Mesendoderm (in vitro differentiated cells): ENCODE measurements around the gene RXFP4.

Experiments used
- DNase-seq: peaks from one replicate; pipeline ENCODE4 v3.0.0; 2013
- H2AK5ac ChIP-seq: 2 replicates; pipeline ENCODE4 v1.6.1; 2013; ENCODE audit warnings: low read length, inconsistent platforms
- H2BK120ac ChIP-seq: 2 replicates; pipeline ENCODE4 v1.6.1; 2013; ENCODE audit warnings: low read depth, mild to moderate bottlenecking, low read length, moderate library complexity, mixed read lengths
- H2BK15ac ChIP-seq: replicated peaks from 2 replicates; pipeline ENCODE4 v1.6.1; 2013; ENCODE audit warnings: low read depth, mild to moderate bottlenecking, moderate library complexity
- H2BK5ac ChIP-seq: 2 replicates; pipeline ENCODE4 v1.6.1; 2013; ENCODE audit warnings: low read length, inconsistent platforms
- H3K18ac ChIP-seq: 2 replicates; pipeline ENCODE4 v1.6.1; 2013; ENCODE audit warnings: mild to moderate bottlenecking, low read length, mixed read lengths
- H3K23ac ChIP-seq: one replicate; pipeline ENCODE4 v1.6.1; 2013; ENCODE audit warnings: low read length
- H3K27ac ChIP-seq: 2 replicates; pipeline ENCODE4 v1.5.1; 2013; ENCODE audit warnings: low read depth, mild to moderate bottlenecking, inconsistent platforms, low read length, moderate library complexity
- H3K27me3 ChIP-seq: 2 replicates; pipeline ENCODE4 v1.6.1; 2013; ENCODE audit warnings: low read length, control low read depth, mild to moderate bottlenecking, inconsistent platforms; ENCODE audit not compliant: insufficient read depth, poor library complexity
- H3K36me3 ChIP-seq: 2 replicates; pipeline ENCODE4 v1.6.1; 2013; ENCODE audit warnings: low read length, inconsistent platforms; ENCODE audit not compliant: control insufficient read depth, insufficient read depth
- H3K4ac ChIP-seq: one replicate; pipeline ENCODE4 v1.6.1; 2013; ENCODE audit warnings: low read depth, mild to moderate bottlenecking, low read length, moderate library complexity
- H3K4me1 ChIP-seq: 2 replicates; pipeline ENCODE4 v1.6.1; 2013; ENCODE audit warnings: low read depth, low read length, inconsistent platforms; ENCODE audit not compliant: control insufficient read depth
- H3K4me2 ChIP-seq: 2 replicates; pipeline ENCODE4 v1.6.1; 2013; ENCODE audit warnings: low read length
- H3K4me3 ChIP-seq: 2 replicates; pipeline ENCODE4 v1.5.1; 2013; ENCODE audit warnings: mild to moderate bottlenecking, low read length
- H3K56ac ChIP-seq: one replicate; pipeline ENCODE4 v1.6.1; 2013; ENCODE audit warnings: low read length
- H3K79me1 ChIP-seq: 2 replicates; pipeline ENCODE4 v1.6.1; 2013; ENCODE audit warnings: low read length, inconsistent platforms
- H3K79me2 ChIP-seq: 2 replicates; pipeline ENCODE4 v1.6.1; 2013; ENCODE audit warnings: mild to moderate bottlenecking, low read length; ENCODE audit not compliant: control insufficient read depth, insufficient read depth
- H3K9ac ChIP-seq: 2 replicates; pipeline ENCODE4 v1.6.1; 2013; ENCODE audit warnings: low read length, inconsistent platforms
- H4K5ac ChIP-seq: one replicate; pipeline ENCODE4 v1.6.1; 2013; ENCODE audit warnings: low read length
- H4K8ac ChIP-seq: one replicate; pipeline ENCODE4 v1.6.1; 2013; ENCODE audit warnings: low read depth, mild to moderate bottlenecking, control low read depth, low read length, moderate library complexity
- WGBS: extraction: QIAGEN DNeasy Blood & Tissue Kit; methylation state at CpG from one replicate; pipeline ENCODE4 v1.1.7; 2013; ENCODE audit warnings: low lambda C conversion rate, missing lambda C conversion rate; ENCODE audit not compliant: insufficient coverage; ENCODE audit errors: extremely low coverage; 5-methylcytosine and 5-hydroxymethylcytosine counted together

The RXFP4 gene

GRCh38 chr1:155897746-155898145 is 43.7 kb upstream of the RXFP4 start:
- no CpG with 5 or more reads among the region's 1 CpG for WGBS
- H2AK5ac ChIP-seq, result no peak overlapping the region
- no peak overlapping the region for H2BK15ac ChIP-seq
- no peak overlapping the region for H2BK120ac ChIP-seq
- no peak overlapping the region for H3K4ac ChIP-seq
- no peaks in the 10 kb centered on the region for H3K79me2 ChIP-seq
- no peak overlapping the region for H4K5ac ChIP-seq
- H3K9ac ChIP-seq, result no peak overlapping the region
- no peaks in the 10 kb centered on the region for H3K79me1 ChIP-seq
- no peak overlapping the region for H4K8ac ChIP-seq
- H3K4me2 ChIP-seq, result no peak overlapping the region
- no peak overlapping the region for H3K23ac ChIP-seq
- DNase-seq, result no peak
- H3K56ac ChIP-seq, result no peak overlapping the region
- H3K18ac ChIP-seq, result no peak overlapping the region
- no peak overlapping the region for H2BK5ac ChIP-seq
- no peak overlapping the region for H3K27ac ChIP-seq
- no peak overlapping the region for H3K4me3 ChIP-seq
- H3K36me3 ChIP-seq, result peaks cover 12% of the 10 kb centered on the region
- no peaks in the 10 kb centered on the region for H3K27me3 ChIP-seq
- no peaks in the 10 kb centered on the region for H3K4me1 ChIP-seq

GRCh38 chr1:155898888-155899287 is 42.5 kb upstream of the RXFP4 start:
- no peaks in the 10 kb centered on the region for H3K4me1 ChIP-seq
- DNase-seq, result no peak
- no peak overlapping the region for H3K4me3 ChIP-seq
- no peak overlapping the region for H2AK5ac ChIP-seq
- H3K18ac ChIP-seq, result no peak overlapping the region
- no peak overlapping the region for H3K9ac ChIP-seq
- no peak overlapping the region for H3K23ac ChIP-seq
- no peaks in the 10 kb centered on the region for H3K27me3 ChIP-seq
- no peak overlapping the region for H3K4ac ChIP-seq
- WGBS, result no CpG with 5 or more reads among the region's 2 CpGs
- no peak overlapping the region for H3K4me2 ChIP-seq
- H3K27ac ChIP-seq, result no peak overlapping the region
- H2BK5ac ChIP-seq, result no peak overlapping the region
- no peak overlapping the region for H4K5ac ChIP-seq
- H3K79me2 ChIP-seq, result no peaks in the 10 kb centered on the region
- no peak overlapping the region for H2BK120ac ChIP-seq
- H2BK15ac ChIP-seq, result no peak overlapping the region
- H3K56ac ChIP-seq, result no peak overlapping the region
- no peaks in the 10 kb centered on the region for H3K79me1 ChIP-seq
- H3K36me3 ChIP-seq, result peaks cover 15% of the 10 kb centered on the region
- H4K8ac ChIP-seq, result no peak overlapping the region

GRCh38 chr1:155899683-155900082 is 41.8 kb upstream of the RXFP4 start:
- Histone ChIP-seq H2BK5ac (no peak overlapping the region), H4K5ac (no peak overlapping the region), H3K4me2 (no peak overlapping the region), H2BK120ac (no peak overlapping the region), H3K36me3 (peaks cover 22% of the 10 kb centered on the region), H3K56ac (no peak overlapping the region), H3K79me2 (no peaks in the 10 kb centered on the region), H3K4me1 (no peaks in the 10 kb centered on the region), H2AK5ac (no peak overlapping the region), H3K4ac (no peak overlapping the region), H4K8ac (no peak overlapping the region), H3K27ac (no peak overlapping the region), H3K27me3 (no peaks in the 10 kb centered on the region), H3K18ac (no peak overlapping the region), H3K4me3 (no peak overlapping the region), H3K79me1 (no peaks in the 10 kb centered on the region), H3K9ac (no peak overlapping the region), H2BK15ac (no peak overlapping the region), H3K23ac (no peak overlapping the region)
- no CpG with 5 or more reads among the region's 2 CpGs for WGBS
- no peak for DNase-seq

- DNase-seq, result no peak
- WGBS, result no CpG with 5 or more reads among the region's 4 CpGs
Measured at GRCh38 chr1:155900161-155900560, 41.3 kb upstream of the RXFP4 start.

GRCh38 chr1:155904261-155904660 is 37.2 kb upstream of the RXFP4 start:
- H3K4me3 ChIP-seq, result no peak overlapping the region
- no peak overlapping the region for H3K23ac ChIP-seq
- no CpG with 5 or more reads among the region's 12 CpGs for WGBS
- H3K27ac ChIP-seq, result no peak overlapping the region
- no peak overlapping the region for H2AK5ac ChIP-seq
- no peak overlapping the region for H3K18ac ChIP-seq
- H4K8ac ChIP-seq, result no peak overlapping the region
- no peaks in the 10 kb centered on the region for H3K4me1 ChIP-seq
- no peak overlapping the region for H2BK15ac ChIP-seq
- no peaks in the 10 kb centered on the region for H3K79me1 ChIP-seq
- no peak overlapping the region for H2BK120ac ChIP-seq
- no peak overlapping the region for H2BK5ac ChIP-seq
- DNase-seq, result no peak
- no peaks in the 10 kb centered on the region for H3K27me3 ChIP-seq
- no peak overlapping the region for H3K4ac ChIP-seq
- peaks cover 18% of the 10 kb centered on the region for H3K36me3 ChIP-seq
- no peaks in the 10 kb centered on the region for H3K79me2 ChIP-seq
- no peak overlapping the region for H4K5ac ChIP-seq
- no peak overlapping the region for H3K9ac ChIP-seq
- H3K4me2 ChIP-seq, result no peak overlapping the region
- H3K56ac ChIP-seq, result no peak overlapping the region

More at GRCh38 chr1:155900161-155900560, 41.3 kb upstream of the RXFP4 start:
- Histone ChIP-seq H4K5ac (no peak overlapping the region), H3K27me3 (no peaks in the 10 kb centered on the region), H3K4me3 (no peak overlapping the region), H3K18ac (no peak overlapping the region), H2BK120ac (no peak overlapping the region), H2BK15ac (no peak overlapping the region), H2BK5ac (no peak overlapping the region), H3K4me2 (no peak overlapping the region), H3K4ac (no peak overlapping the region), H3K27ac (no peak overlapping the region), H3K9ac (no peak overlapping the region), H3K36me3 (peaks cover 22% of the 10 kb centered on the region), H3K79me2 (no peaks in the 10 kb centered on the region), H4K8ac (no peak overlapping the region), H3K4me1 (no peaks in the 10 kb centered on the region), H3K23ac (no peak overlapping the region), H3K56ac (no peak overlapping the region), H2AK5ac (no peak overlapping the region), H3K79me1 (no peaks in the 10 kb centered on the region)

- no peak overlapping the region for H2BK15ac ChIP-seq
- no CpG with 5 or more reads among the region's 4 CpGs for WGBS
- H2BK120ac ChIP-seq, result no peak overlapping the region
- peaks cover 2% of the 10 kb centered on the region for H3K4me1 ChIP-seq
- DNase-seq, result peak; percentile 38
- no peak overlapping the region for H3K4ac ChIP-seq
- H3K9ac ChIP-seq, result no peak overlapping the region
- H3K4me3 ChIP-seq, result no peak overlapping the region
- H3K27me3 ChIP-seq, result no peaks in the 10 kb centered on the region
- no peak overlapping the region for H2AK5ac ChIP-seq
- H3K79me1 ChIP-seq, result peaks cover 1% of the 10 kb centered on the region
- no peak overlapping the region for H3K23ac ChIP-seq
- no peak overlapping the region for H3K56ac ChIP-seq
- no peak overlapping the region for H3K27ac ChIP-seq
- peak overlapping the region; percentile 28 for H4K8ac ChIP-seq
- H4K5ac ChIP-seq, result no peak overlapping the region
- peaks cover 5% of the 10 kb centered on the region for H3K36me3 ChIP-seq
- H3K79me2 ChIP-seq, result no peaks in the 10 kb centered on the region
- no peak overlapping the region for H2BK5ac ChIP-seq
- H3K4me2 ChIP-seq, result no peak overlapping the region
- peak overlapping the region; percentile 60 for H3K18ac ChIP-seq
Measured at GRCh38 chr1:155909894-155910293, 31.5 kb upstream of the RXFP4 start.
